Large intestine (tissue), 3 donors: ENCODE results near the gene STXBP5L. TPM values are rescaled to one million over a fixed set of nuclear protein-coding genes. Genes with fewer than 3 reads are reported as not detected.
"Not testable (repeated sequence)": the region's sequence is repeated elsewhere in the genome, so short reads cannot be mapped to it uniquely, and the experiment has no call there.

Experiments
- DNase-seq, 2 donors: peaks; one replicate each; pipeline versions ENCODE4 v3.0.0 to v3.0.0-alpha.2; 2013
- H3K27ac ChIP-seq: one replicate; pipeline ENCODE4 v1.5.1; 2013; ENCODE audit warnings: low read length
- H3K27me3 ChIP-seq: 2 replicates; pipeline ENCODE4 v1.6.1; 2013; ENCODE audit warnings: low read length; ENCODE audit not compliant: control insufficient read depth, insufficient read depth
- H3K36me3 ChIP-seq: 2 replicates; pipeline ENCODE4 v1.6.1; 2013; ENCODE audit warnings: low read length; ENCODE audit not compliant: control insufficient read depth, insufficient read depth
- H3K4me1 ChIP-seq: one replicate; pipeline ENCODE4 v1.6.1; 2013; ENCODE audit warnings: low read length; ENCODE audit not compliant: control insufficient read depth, insufficient read depth
- H3K4me3 ChIP-seq: one replicate; pipeline ENCODE4 v1.5.1; 2013; ENCODE audit warnings: low read length
- H3K9me3 ChIP-seq: one replicate; pipeline ENCODE4 v1.6.1; 2013; ENCODE audit warnings: mild to moderate bottlenecking, low read depth, low read length, moderate library complexity; ENCODE audit not compliant: control insufficient read depth
- WGBS: methylation state at CpG from one replicate; pipeline ENCODE4 v1.1.5; 2013; ENCODE audit warnings: low lambda C conversion rate; ENCODE audit not compliant: insufficient coverage; 5-methylcytosine and 5-hydroxymethylcytosine counted together
- polyA plus RNA-seq: library from polyadenylated mRNA; unstranded; fragments of 120-200 nt; gene quantifications from one replicate; pipeline ENCODE4 v1.2.1, GENCODE V29; 2013

STXBP5L gene
- polyA plus RNA-seq, 1 donor = 0.84 TPM

- no CpG with 5 or more reads among the region's 6 CpGs for WGBS
- H3K9me3 ChIP-seq = no peaks in the 10 kb centered on the region
- H3K4me1 ChIP-seq = no peaks in the 10 kb centered on the region
Observed at GRCh38 chr3:121418182-121418581, 510.2 kb downstream of the STXBP5L start.

GRCh38 chr3:121424549-121424948, 516.5 kb downstream of the STXBP5L start:
- no peak for DNase-seq
- H3K4me1 ChIP-seq = no peaks in the 10 kb centered on the region
- no peak overlapping the region for H3K27ac ChIP-seq
- no peaks in the 10 kb centered on the region for H3K9me3 ChIP-seq
- H3K4me3 ChIP-seq = no peak overlapping the region
- no peaks in the 10 kb centered on the region for H3K27me3 ChIP-seq
- H3K36me3 ChIP-seq = no peaks in the 10 kb centered on the region

More at GRCh38 chr3:121418182-121418581, 510.2 kb downstream of the STXBP5L start:
- Histone ChIP-seq H3K27ac (no peak overlapping the region), H3K4me3 (no peak overlapping the region), H3K27me3 (no peaks in the 10 kb centered on the region), H3K36me3 (no peaks in the 10 kb centered on the region)
- no peak for DNase-seq

- H3K27me3 ChIP-seq = no peaks in the 10 kb centered on the region
- no peaks in the 10 kb centered on the region for H3K4me1 ChIP-seq
- DNase-seq = no peak
- no peaks in the 10 kb centered on the region for H3K9me3 ChIP-seq
- H3K27ac ChIP-seq = no peak overlapping the region
- no peaks in the 10 kb centered on the region for H3K36me3 ChIP-seq
- no peak overlapping the region for H3K4me3 ChIP-seq
Observed at GRCh38 chr3:121430664-121431215, 522.7 kb downstream of the STXBP5L start.

GRCh38 chr3:121431726-121432517, 523.9 kb downstream of the STXBP5L start:
- no peak overlapping the region for H3K27ac ChIP-seq
- H3K27me3 ChIP-seq = no peaks in the 10 kb centered on the region
- H3K36me3 ChIP-seq = no peaks in the 10 kb centered on the region
- peak; percentile 60 to 84 for DNase-seq
- H3K9me3 ChIP-seq = no peaks in the 10 kb centered on the region
- H3K4me1 ChIP-seq = no peaks in the 10 kb centered on the region
- WGBS = 90% methylated on average over 2 of the region's 5 CpGs
- no peak overlapping the region for H3K4me3 ChIP-seq

GRCh38 chr3:121436074-121436473, 528.1 kb downstream of the STXBP5L start:
- no peaks in the 10 kb centered on the region for H3K27me3 ChIP-seq
- DNase-seq = no peak
- H3K36me3 ChIP-seq = no peaks in the 10 kb centered on the region
- H3K4me3 ChIP-seq = no peak overlapping the region
- H3K27ac ChIP-seq = no peak overlapping the region
- H3K4me1 ChIP-seq = no peaks in the 10 kb centered on the region
- H3K9me3 ChIP-seq = no peaks in the 10 kb centered on the region
- WGBS = 100% methylated on average over 1 of the region's 2 CpGs

GRCh38 chr3:121436641-121437040, 528.6 kb downstream of the STXBP5L start:
- H3K4me3 ChIP-seq = no peak overlapping the region
- H3K27me3 ChIP-seq = no peaks in the 10 kb centered on the region
- H3K27ac ChIP-seq = no peak overlapping the region
- no peaks in the 10 kb centered on the region for H3K9me3 ChIP-seq
- no peaks in the 10 kb centered on the region for H3K4me1 ChIP-seq
- H3K36me3 ChIP-seq = no peaks in the 10 kb centered on the region
- no peak for DNase-seq
- WGBS = no CpG with 5 or more reads among the region's 3 CpGs

GRCh38 chr3:121443456-121443855, 535.5 kb downstream of the STXBP5L start:
- H3K27me3 ChIP-seq = no peaks in the 10 kb centered on the region
- H3K36me3 ChIP-seq = no peaks in the 10 kb centered on the region
- H3K4me1 ChIP-seq = no peaks in the 10 kb centered on the region
- H3K4me3 ChIP-seq = no peak overlapping the region
- H3K27ac ChIP-seq = no peak overlapping the region
- no peaks in the 10 kb centered on the region for H3K9me3 ChIP-seq
- no CpG with 5 or more reads among the region's 1 CpG for WGBS
- DNase-seq = no peak

GRCh38 chr3:121451752-121452151, 543.7 kb downstream of the STXBP5L start:
- not testable (repeated sequence) for DNase-seq, H3K27ac ChIP-seq, H3K4me3 ChIP-seq, H3K9me3 ChIP-seq, H3K4me1 ChIP-seq, H3K36me3 ChIP-seq, H3K27me3 ChIP-seq
- WGBS = no CpG with 5 or more reads among the region's 12 CpGs

- no peak overlapping the region for H3K4me3 ChIP-seq
- H3K4me1 ChIP-seq = no peaks in the 10 kb centered on the region
- H3K27ac ChIP-seq = no peak overlapping the region
- WGBS = 100% methylated on average over 2 of the region's 3 CpGs
- peaks cover 5% of the 10 kb centered on the region for H3K36me3 ChIP-seq
- no peaks in the 10 kb centered on the region for H3K9me3 ChIP-seq
- no peak for DNase-seq
- H3K27me3 ChIP-seq = no peaks in the 10 kb centered on the region
Observed at GRCh38 chr3:121462565-121462964, 554.6 kb downstream of the STXBP5L start.

- H3K27ac ChIP-seq = no peak overlapping the region
- H3K9me3 ChIP-seq = no peaks in the 10 kb centered on the region
- no peak overlapping the region for H3K4me3 ChIP-seq
- H3K36me3 ChIP-seq = peaks cover 4% of the 10 kb centered on the region
- no peaks in the 10 kb centered on the region for H3K27me3 ChIP-seq
- DNase-seq = no peak
- no peaks in the 10 kb centered on the region for H3K4me1 ChIP-seq
Observed at GRCh38 chr3:121463745-121464144, 555.7 kb downstream of the STXBP5L start.

GRCh38 chr3:121467085-121467484, 559.1 kb downstream of the STXBP5L start:
- Histone ChIP-seq H3K9me3 (no peaks in the 10 kb centered on the region), H3K27me3 (no peaks in the 10 kb centered on the region), H3K4me1 (no peaks in the 10 kb centered on the region), H3K4me3 (no peak overlapping the region), H3K36me3 (peaks cover 3% of the 10 kb centered on the region), H3K27ac (no peak overlapping the region)
- WGBS = no CpG with 5 or more reads among the region's 2 CpGs
- DNase-seq = peak; percentile 5 to 6
